A673 (cell line): ENCODE results near the gene CCDC110.

Experiments used
- CTCF ChIP-seq: fragments of 300-800, 200-600 bp; sonication (generic); conservative IDR thresholded peaks from 2 replicates; pipeline ENCODE4 v1.5.1; 2017; ENCODE audit warnings: low read depth, mild to moderate bottlenecking, antibody characterized with exemption, low read length, moderate library complexity, mixed read lengths
- EZH2 ChIP-seq: fragments of 200-600 bp; sonication (generic); IDR thresholded peaks from 2 replicates; pipeline ENCODE4 v1.6.1; 2017; ENCODE audit warnings: borderline replicate concordance, low read depth, mild to moderate bottlenecking, mixed read lengths, antibody characterized with exemption, low read length; ENCODE audit not compliant: poor library complexity, severe bottlenecking

- TF ChIP-seq CTCF (no peak), EZH2 (no peak)
Observed at GRCh38 chr4:185470501-185471195, 885 bp downstream of the CCDC110 start.
